HepG2 (cell line): ENCODE data around the gene MLXIPL. TPM values are rescaled to one million over a fixed set of nuclear protein-coding genes. Genes with fewer than 3 reads are reported as not detected.
A peak's percentile ranks its signal among the peaks of the same experiment; 100 is the strongest.

ENCODE experiments used
- AGO1 ChIP-seq: fragments of 200-400 bp; formaldehyde crosslinking; IDR thresholded peaks from 2 replicates; pipeline ENCODE4 v1.6.1; 2017; ENCODE audit warnings: mild to moderate bottlenecking, low read depth, low read length, moderate library complexity; ENCODE audit not compliant: poor library complexity, severe bottlenecking
- ATF6 ChIP-seq: sonication (generic); formaldehyde crosslinking; conservative IDR thresholded peaks from 2 replicates; pipeline ENCODE4 v1.4.0; 2020; ENCODE audit warnings: missing genetic modification reagents
- CAMTA2 ChIP-seq: sonication (generic); formaldehyde crosslinking; IDR thresholded peaks from 2 replicates; pipeline ENCODE4 v1.4.0; 2020; ENCODE audit warnings: mild to moderate bottlenecking, missing genetic modification reagents, borderline replicate concordance
- GPN1 ChIP-seq: sonication (generic); formaldehyde crosslinking; IDR thresholded peaks from 2 replicates; pipeline ENCODE4 v1.5.1; 2020; ENCODE audit warnings: missing genetic modification reagents, borderline replicate concordance
- LBX2 ChIP-seq: sonication (generic); formaldehyde crosslinking; IDR thresholded peaks from 2 replicates; pipeline ENCODE4 v1.5.0; 2020; ENCODE audit warnings: missing genetic modification reagents, mild to moderate bottlenecking, borderline replicate concordance
- MTA3 ChIP-seq: sonication (generic); formaldehyde crosslinking; IDR thresholded peaks from 2 replicates; pipeline ENCODE4 v1.4.0; 2020; ENCODE audit warnings: missing genetic modification reagents
- MYNN ChIP-seq: sonication (generic); formaldehyde crosslinking; IDR thresholded peaks from 2 replicates; pipeline ENCODE4 v1.4.0; 2020; ENCODE audit warnings: mild to moderate bottlenecking, low read depth, missing genetic modification reagents
- POLR2A ChIP-seq, 2 experiments: IDR thresholded peaks; 2 replicates each; pipeline ENCODE4 v1.6.1; 2011; ENCODE audit warnings: low read depth in 2 of 2, low read length in 2 of 2, mild to moderate bottlenecking in 1 of 2, moderate library complexity in 1 of 2; ENCODE audit not compliant: insufficient read depth in 1 of 2
- POLR2AphosphoS2 ChIP-seq: IDR thresholded peaks from 2 replicates; pipeline ENCODE4 v1.6.1; 2011; ENCODE audit warnings: low read depth, low read length, improper control_type of control experiment
- RELA ChIP-seq: sonication (generic); formaldehyde crosslinking; IDR thresholded peaks from 2 replicates; pipeline ENCODE4 v1.4.0; 2020; ENCODE audit warnings: missing genetic modification reagents
- SMYD3 ChIP-seq: sonication (generic); formaldehyde crosslinking; IDR thresholded peaks from 2 replicates; pipeline ENCODE4 v1.8.1; 2023; ENCODE audit warnings: mild to moderate bottlenecking, missing genetic modification reagents
- ZNF17 ChIP-seq: sonication (generic); formaldehyde crosslinking; IDR thresholded peaks from 2 replicates; pipeline ENCODE4 v1.5.0; 2020; ENCODE audit warnings: mild to moderate bottlenecking, missing genetic modification reagents
- ZNF543 ChIP-seq: sonication (generic); formaldehyde crosslinking; IDR thresholded peaks from 2 replicates; pipeline ENCODE4 v1.4.0; 2020; ENCODE audit warnings: mild to moderate bottlenecking, missing genetic modification reagents
- polyA plus RNA-seq, 8 experiments: library from polyadenylated mRNA; depleted of rRNA in 3 of 8; stranded (reverse) in 7 of 8; unstranded in 1 of 8; fragments of >200 nt; fragmentation: Illumina TruSeq in 4 of 8; extraction: Trizol in 4 of 8; gene quantifications; 2 replicates each; pipeline versions ENCODE4 v1.2.1 to v1.2.3, GENCODE V29; 2011 to 2016; ENCODE audit warnings: low read depth in 4 of 8, missing spikeins in 1 of 8, mixed read lengths in 1 of 8; ENCODE audit not compliant: insufficient read depth in 1 of 8
- total RNA-seq, 5 experiments: library from RNA; depleted of rRNA; stranded (reverse); fragments of >200 nt; fragmentation: Illumina TruSeq; extraction: Trizol; gene quantifications; 2 replicates each; pipeline ENCODE4 v1.2.3, GENCODE V29; 2016; ENCODE audit warnings: low read depth in 1 of 5
- TF ChIP-seq, protein P1 (sequence below): sonication (generic); formaldehyde crosslinking; IDR thresholded peaks from 2 replicates; pipeline ENCODE4 v1.8.1; 2022; ENCODE audit warnings: low read depth, mild to moderate bottlenecking, missing genetic modification reagents
- TF ChIP-seq, protein P2 (sequence below): IDR thresholded peaks from 2 replicates; pipeline ENCODE4 v1.6.1; 2016; ENCODE audit warnings: low read depth, missing genetic modification reagents, missing compliant biosample characterization
- TF ChIP-seq, protein P3 (sequence below): sonication (generic); formaldehyde crosslinking; IDR thresholded peaks from 2 replicates; pipeline ENCODE4 v1.4.0; 2020; ENCODE audit warnings: missing genetic modification reagents

Gene MLXIPL
- total and polyA plus RNA-seq, 2 of the 13 experiments (the other 11 are each of a cell fraction or from before 2014, with no cell fraction given), result 51.6 to 60.1 TPM

GRCh38 chr7:73602721-73603651 lies 21.3 kb downstream of the MLXIPL start (continued):
- no peak for TF ChIP-seq LBX2 (CRISPR knock-in tag)
- TF ChIP-seq ATF6 (CRISPR knock-in tag), result no peak
- TF ChIP-seq, protein P1, sequence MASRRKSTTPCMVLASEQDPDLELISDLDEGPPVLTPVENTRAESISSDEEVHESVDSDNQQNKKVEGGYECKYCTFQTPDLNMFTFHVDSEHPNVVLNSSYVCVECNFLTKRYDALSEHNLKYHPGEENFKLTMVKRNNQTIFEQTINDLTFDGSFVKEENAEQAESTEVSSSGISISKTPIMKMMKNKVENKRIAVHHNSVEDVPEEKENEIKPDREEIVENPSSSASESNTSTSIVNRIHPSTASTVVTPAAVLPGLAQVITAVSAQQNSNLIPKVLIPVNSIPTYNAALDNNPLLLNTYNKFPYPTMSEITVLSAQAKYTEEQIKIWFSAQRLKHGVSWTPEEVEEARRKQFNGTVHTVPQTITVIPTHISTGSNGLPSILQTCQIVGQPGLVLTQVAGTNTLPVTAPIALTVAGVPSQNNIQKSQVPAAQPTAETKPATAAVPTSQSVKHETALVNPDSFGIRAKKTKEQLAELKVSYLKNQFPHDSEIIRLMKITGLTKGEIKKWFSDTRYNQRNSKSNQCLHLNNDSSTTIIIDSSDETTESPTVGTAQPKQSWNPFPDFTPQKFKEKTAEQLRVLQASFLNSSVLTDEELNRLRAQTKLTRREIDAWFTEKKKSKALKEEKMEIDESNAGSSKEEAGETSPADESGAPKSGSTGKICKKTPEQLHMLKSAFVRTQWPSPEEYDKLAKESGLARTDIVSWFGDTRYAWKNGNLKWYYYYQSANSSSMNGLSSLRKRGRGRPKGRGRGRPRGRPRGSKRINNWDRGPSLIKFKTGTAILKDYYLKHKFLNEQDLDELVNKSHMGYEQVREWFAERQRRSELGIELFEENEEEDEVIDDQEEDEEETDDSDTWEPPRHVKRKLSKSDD (CRISPR knock-in tag), result peak; percentile 63; the same call in 1 of the 2 replicates
- TF ChIP-seq GPN1 (CRISPR knock-in tag), result no peak
- no peak for TF ChIP-seq MTA3
- no peak for TF ChIP-seq CAMTA2 (CRISPR knock-in tag)
- TF ChIP-seq, protein P2, sequence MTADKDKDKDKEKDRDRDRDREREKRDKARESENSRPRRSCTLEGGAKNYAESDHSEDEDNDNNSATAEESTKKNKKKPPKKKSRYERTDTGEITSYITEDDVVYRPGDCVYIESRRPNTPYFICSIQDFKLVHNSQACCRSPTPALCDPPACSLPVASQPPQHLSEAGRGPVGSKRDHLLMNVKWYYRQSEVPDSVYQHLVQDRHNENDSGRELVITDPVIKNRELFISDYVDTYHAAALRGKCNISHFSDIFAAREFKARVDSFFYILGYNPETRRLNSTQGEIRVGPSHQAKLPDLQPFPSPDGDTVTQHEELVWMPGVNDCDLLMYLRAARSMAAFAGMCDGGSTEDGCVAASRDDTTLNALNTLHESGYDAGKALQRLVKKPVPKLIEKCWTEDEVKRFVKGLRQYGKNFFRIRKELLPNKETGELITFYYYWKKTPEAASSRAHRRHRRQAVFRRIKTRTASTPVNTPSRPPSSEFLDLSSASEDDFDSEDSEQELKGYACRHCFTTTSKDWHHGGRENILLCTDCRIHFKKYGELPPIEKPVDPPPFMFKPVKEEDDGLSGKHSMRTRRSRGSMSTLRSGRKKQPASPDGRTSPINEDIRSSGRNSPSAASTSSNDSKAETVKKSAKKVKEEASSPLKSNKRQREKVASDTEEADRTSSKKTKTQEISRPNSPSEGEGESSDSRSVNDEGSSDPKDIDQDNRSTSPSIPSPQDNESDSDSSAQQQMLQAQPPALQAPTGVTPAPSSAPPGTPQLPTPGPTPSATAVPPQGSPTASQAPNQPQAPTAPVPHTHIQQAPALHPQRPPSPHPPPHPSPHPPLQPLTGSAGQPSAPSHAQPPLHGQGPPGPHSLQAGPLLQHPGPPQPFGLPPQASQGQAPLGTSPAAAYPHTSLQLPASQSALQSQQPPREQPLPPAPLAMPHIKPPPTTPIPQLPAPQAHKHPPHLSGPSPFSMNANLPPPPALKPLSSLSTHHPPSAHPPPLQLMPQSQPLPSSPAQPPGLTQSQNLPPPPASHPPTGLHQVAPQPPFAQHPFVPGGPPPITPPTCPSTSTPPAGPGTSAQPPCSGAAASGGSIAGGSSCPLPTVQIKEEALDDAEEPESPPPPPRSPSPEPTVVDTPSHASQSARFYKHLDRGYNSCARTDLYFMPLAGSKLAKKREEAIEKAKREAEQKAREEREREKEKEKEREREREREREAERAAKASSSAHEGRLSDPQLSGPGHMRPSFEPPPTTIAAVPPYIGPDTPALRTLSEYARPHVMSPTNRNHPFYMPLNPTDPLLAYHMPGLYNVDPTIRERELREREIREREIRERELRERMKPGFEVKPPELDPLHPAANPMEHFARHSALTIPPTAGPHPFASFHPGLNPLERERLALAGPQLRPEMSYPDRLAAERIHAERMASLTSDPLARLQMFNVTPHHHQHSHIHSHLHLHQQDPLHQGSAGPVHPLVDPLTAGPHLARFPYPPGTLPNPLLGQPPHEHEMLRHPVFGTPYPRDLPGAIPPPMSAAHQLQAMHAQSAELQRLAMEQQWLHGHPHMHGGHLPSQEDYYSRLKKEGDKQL (CRISPR knock-in tag), result no peak
- TF ChIP-seq POLR2A (IDR thresholded peaks at IDR 0.05; ENCODE audit: insufficient read depth in 1 of 2, low read depth in 2 of 2, low read length in 2 of 2), result peak in 1 of 2 experiments; percentile 18; a peak in 1 of 4 replicates
- TF ChIP-seq ZNF543, result no peak
- TF ChIP-seq POLR2AphosphoS2, result peak; percentile 69
- peak; percentile 97 for TF ChIP-seq AGO1
- TF ChIP-seq SMYD3 (CRISPR knock-in tag), result no peak
- no peak for TF ChIP-seq ZNF17 (CRISPR knock-in tag)
- TF ChIP-seq RELA, result no peak
- TF ChIP-seq, protein P3, sequence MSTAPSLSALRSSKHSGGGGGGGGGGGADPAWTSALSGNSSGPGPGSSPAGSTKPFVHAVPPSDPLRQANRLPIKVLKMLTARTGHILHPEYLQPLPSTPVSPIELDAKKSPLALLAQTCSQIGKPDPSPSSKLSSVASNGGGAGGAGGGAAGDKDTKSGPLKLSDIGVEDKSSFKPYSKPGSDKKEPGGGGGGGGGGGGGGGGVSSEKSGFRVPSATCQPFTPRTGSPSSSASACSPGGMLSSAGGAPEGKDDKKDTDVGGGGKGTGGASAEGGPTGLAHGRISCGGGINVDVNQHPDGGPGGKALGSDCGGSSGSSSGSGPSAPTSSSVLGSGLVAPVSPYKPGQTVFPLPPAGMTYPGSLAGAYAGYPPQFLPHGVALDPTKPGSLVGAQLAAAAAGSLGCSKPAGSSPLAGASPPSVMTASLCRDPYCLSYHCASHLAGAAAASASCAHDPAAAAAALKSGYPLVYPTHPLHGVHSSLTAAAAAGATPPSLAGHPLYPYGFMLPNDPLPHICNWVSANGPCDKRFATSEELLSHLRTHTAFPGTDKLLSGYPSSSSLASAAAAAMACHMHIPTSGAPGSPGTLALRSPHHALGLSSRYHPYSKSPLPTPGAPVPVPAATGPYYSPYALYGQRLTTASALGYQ, result no peak
- no peak for TF ChIP-seq MYNN (CRISPR knock-in tag)
